Nephron (organoid): ENCODE measurements around the gene CHST4.

ENCODE experiments used
- H3K27ac Mint-ChIP-seq, 3 experiments: 2 replicates each; pipeline ENCODE4 v1.8.0; 2020; ENCODE audit warnings: mixed read lengths in 3 of 3, mild to moderate bottlenecking in 2 of 3, moderate library complexity in 1 of 3
- H3K27me3 Mint-ChIP-seq: 2 replicates; pipeline ENCODE4 v1.8.0; 2021; ENCODE audit warnings: low read depth, mild to moderate bottlenecking, moderate library complexity, mixed read lengths
- H3K36me3 Mint-ChIP-seq: 2 replicates; pipeline ENCODE4 v1.8.0; 2020; ENCODE audit warnings: low read depth, mixed read lengths
- H3K4me1 Mint-ChIP-seq: 2 replicates; pipeline ENCODE4 v1.8.0; 2020; ENCODE audit warnings: mixed read lengths
- H3K4me3 Mint-ChIP-seq, 3 experiments: 2 replicates each; pipeline ENCODE4 v1.8.0; 2020; ENCODE audit warnings: mild to moderate bottlenecking in 3 of 3, mixed read lengths in 3 of 3, moderate library complexity in 2 of 3
- H3K9me3 Mint-ChIP-seq: 2 replicates; pipeline ENCODE4 v1.8.0; 2020; ENCODE audit warnings: mixed read lengths
- CTCF ChIP-seq, 3 experiments: fragments of 200-600 bp; sonication (generic); IDR thresholded peaks; one replicate each; pipeline ENCODE4 v1.5.0; 2021; ENCODE audit warnings: antibody characterized with exemption in 3 of 3; ENCODE audit not compliant: unreplicated experiment in 3 of 3

The CHST4 gene

GRCh38 chr16:71526111-71526631 lies at the start of gene CHST4:
TSS of gene CHST4 (plus strand) at chr16:71526426. CDS start at chr16:71536678, 10,252 bp downstream.
- Mint-ChIP-seq H3K36me3 (no peaks in the 10 kb centered on the region), H3K27me3 (peaks cover 11% of the 10 kb centered on the region), H3K9me3 (no peaks in the 10 kb centered on the region), H3K4me1 (peaks cover 21% of the 10 kb centered on the region), H3K27ac (peak within 1 kb of the TSS in 1 of 3 experiments; percentile 71), H3K4me3 (peak within 1 kb of the TSS; percentile 2 to 45 (median 7))
- no peak for TF ChIP-seq CTCF (IDR thresholded peaks at IDR 0.05; ENCODE audit: unreplicated experiment in 3 of 3)

GRCh38 chr16:71476457-71477124 lies 49.6 kb upstream of the CHST4 start:
- no peak for TF ChIP-seq CTCF (IDR thresholded peaks at IDR 0.05; ENCODE audit: unreplicated experiment in 3 of 3)
- no peak overlapping the region for H3K27ac Mint-ChIP-seq
- H3K4me1 Mint-ChIP-seq = no peaks in the 10 kb centered on the region
- H3K36me3 Mint-ChIP-seq = peaks cover 30% of the 10 kb centered on the region
- no peak overlapping the region for H3K4me3 Mint-ChIP-seq
- H3K9me3 Mint-ChIP-seq = no peaks in the 10 kb centered on the region
- no peaks in the 10 kb centered on the region for H3K27me3 Mint-ChIP-seq

- Mint-ChIP-seq H3K9me3 (no peaks in the 10 kb centered on the region), H3K4me3 (no peak overlapping the region), H3K27me3 (no peaks in the 10 kb centered on the region), H3K27ac (no peak overlapping the region), H3K36me3 (peaks cover 30% of the 10 kb centered on the region), H3K4me1 (peaks cover 6% of the 10 kb centered on the region)
- TF ChIP-seq CTCF (IDR thresholded peaks at IDR 0.05; ENCODE audit: unreplicated experiment in 3 of 3) = peak; percentile 20 to 44 (median 24)
Observed at GRCh38 chr16:71479420-71479819, 46.8 kb upstream of the CHST4 start.

- TF ChIP-seq CTCF (IDR thresholded peaks at IDR 0.05; ENCODE audit: unreplicated experiment in 3 of 3) = no peak
- H3K36me3 Mint-ChIP-seq = peaks cover 23% of the 10 kb centered on the region
- H3K4me3 Mint-ChIP-seq = peak overlapping the region in 1 of 3 experiments; percentile 22
- no peak overlapping the region for H3K27ac Mint-ChIP-seq
- H3K4me1 Mint-ChIP-seq = peaks cover 11% of the 10 kb centered on the region
- H3K27me3 Mint-ChIP-seq = no peaks in the 10 kb centered on the region
- no peaks in the 10 kb centered on the region for H3K9me3 Mint-ChIP-seq
Observed at GRCh38 chr16:71480956-71481355, 45.3 kb upstream of the CHST4 start.

GRCh38 chr16:71482569-71482968 lies 43.7 kb upstream of the CHST4 start:
- H3K9me3 Mint-ChIP-seq = no peaks in the 10 kb centered on the region
- peaks cover 11% of the 10 kb centered on the region for H3K4me1 Mint-ChIP-seq
- H3K27me3 Mint-ChIP-seq = no peaks in the 10 kb centered on the region
- peak overlapping the region; percentile 28 to 65 (median 62) for H3K4me3 Mint-ChIP-seq
- no peak for TF ChIP-seq CTCF (IDR thresholded peaks at IDR 0.05; ENCODE audit: unreplicated experiment in 3 of 3)
- peaks cover 14% of the 10 kb centered on the region for H3K36me3 Mint-ChIP-seq
- H3K27ac Mint-ChIP-seq = no peak overlapping the region
